HEK293T (cell line): ENCODE results near the gene MCMBP.

Source experiments
- BHLHE40 ChIP-seq: fragments of 450-650 bp; IDR thresholded peaks from 2 replicates; pipeline ENCODE4 v1.6.1; 2016; ENCODE audit warnings: mild to moderate bottlenecking, moderate library complexity, borderline replicate concordance
- ELF4 ChIP-seq: fragments of 450-650 bp; IDR thresholded peaks from 2 replicates; pipeline ENCODE4 v1.6.1; 2017; ENCODE audit warnings: antibody characterized with exemption
- FOXA1 ChIP-seq: fragments of 450-650 bp; IDR thresholded peaks from 2 replicates; pipeline ENCODE4 v1.6.1; 2016; ENCODE audit warnings: mild to moderate bottlenecking
- FOXM1 ChIP-seq: fragments of 450-650 bp; IDR thresholded peaks from 2 replicates; pipeline ENCODE4 v1.6.1; 2017; ENCODE audit warnings: mild to moderate bottlenecking, borderline replicate concordance
- HDGF ChIP-seq: fragments of 450-650 bp; IDR thresholded peaks from 2 replicates; pipeline ENCODE4 v1.6.1; 2017; ENCODE audit warnings: antibody characterized with exemption, borderline replicate concordance
- L3MBTL2 ChIP-seq: fragments of 450-650 bp; conservative IDR thresholded peaks from 2 replicates; pipeline ENCODE4 v1.6.1; 2016; ENCODE audit warnings: mild to moderate bottlenecking
- LEF1 ChIP-seq: fragments of 450-650 bp; IDR thresholded peaks from 2 replicates; pipeline ENCODE4 v1.6.1; 2017; ENCODE audit warnings: mild to moderate bottlenecking, borderline replicate concordance
- NFRKB ChIP-seq: fragments of 450-650 bp; IDR thresholded peaks from 2 replicates; pipeline ENCODE4 v1.6.1; 2016; ENCODE audit warnings: mild to moderate bottlenecking, moderate library complexity
- SP1 ChIP-seq: fragments of 450-650 bp; IDR thresholded peaks from 2 replicates; pipeline ENCODE4 v1.6.1; 2017
- SUZ12 ChIP-seq: fragments of 450-650 bp; IDR thresholded peaks from 2 replicates; pipeline ENCODE4 v1.6.1; 2016; ENCODE audit warnings: mild to moderate bottlenecking
- ZNF384 ChIP-seq: fragments of 450-650 bp; IDR thresholded peaks from 2 replicates; pipeline ENCODE4 v1.6.1; 2016
- TF ChIP-seq, protein P1 (sequence below): fragments of 450-650 bp; IDR thresholded peaks from 2 replicates; pipeline ENCODE4 v1.6.1; 2016

DNA sequence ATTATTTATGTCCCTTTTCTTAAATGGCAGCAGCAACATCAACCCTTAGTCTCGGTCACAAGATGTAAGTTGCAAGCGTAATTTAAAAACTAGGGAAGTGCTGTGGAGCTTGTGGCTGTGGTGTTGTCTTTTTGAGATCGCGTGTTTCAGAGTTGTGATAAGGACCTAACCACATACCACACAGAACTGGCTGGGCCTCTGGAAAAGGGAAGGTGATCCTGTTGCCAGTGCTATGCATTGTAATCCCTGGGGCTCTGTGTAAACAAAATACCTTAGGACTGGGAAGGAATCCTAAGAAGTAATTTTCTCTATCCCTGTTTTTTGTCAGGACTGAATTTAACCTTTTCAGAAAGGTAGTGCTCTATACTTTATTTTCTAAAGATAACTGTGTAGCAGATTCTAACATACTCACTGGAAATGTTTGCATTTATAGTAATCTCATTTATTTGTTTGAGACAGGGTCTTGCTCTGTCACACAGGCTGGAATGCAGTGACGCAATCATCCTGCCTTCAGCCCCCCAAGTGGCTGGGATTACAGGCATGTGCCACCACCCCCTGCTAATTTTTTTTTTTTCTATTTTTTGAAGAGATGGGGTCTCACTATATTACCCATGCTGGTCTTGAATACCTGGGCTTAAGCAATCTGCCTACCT is 86.4 kb downstream of the MCMBP start:
- TF ChIP-seq SUZ12: no peak
- no peak for TF ChIP-seq HDGF
- no peak for TF ChIP-seq SP1
- no peak for TF ChIP-seq LEF1
- no peak for TF ChIP-seq NFRKB
- no peak for TF ChIP-seq FOXM1
- TF ChIP-seq BHLHE40: no peak
- no peak for TF ChIP-seq ELF4
- TF ChIP-seq ZNF384: no peak
- TF ChIP-seq FOXA1: no peak
- TF ChIP-seq, protein P1, sequence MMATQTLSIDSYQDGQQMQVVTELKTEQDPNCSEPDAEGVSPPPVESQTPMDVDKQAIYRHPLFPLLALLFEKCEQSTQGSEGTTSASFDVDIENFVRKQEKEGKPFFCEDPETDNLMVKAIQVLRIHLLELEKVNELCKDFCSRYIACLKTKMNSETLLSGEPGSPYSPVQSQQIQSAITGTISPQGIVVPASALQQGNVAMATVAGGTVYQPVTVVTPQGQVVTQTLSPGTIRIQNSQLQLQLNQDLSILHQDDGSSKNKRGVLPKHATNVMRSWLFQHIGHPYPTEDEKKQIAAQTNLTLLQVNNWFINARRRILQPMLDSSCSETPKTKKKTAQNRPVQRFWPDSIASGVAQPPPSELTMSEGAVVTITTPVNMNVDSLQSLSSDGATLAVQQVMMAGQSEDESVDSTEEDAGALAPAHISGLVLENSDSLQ: no peak
- no peak for TF ChIP-seq L3MBTL2
